ES-I3 (cell line): ENCODE data around the gene ADM2.

Source experiments
- H3K36me3 ChIP-seq: 2 replicates; pipeline ENCODE4 v1.6.1; 2013; ENCODE audit warnings: mild to moderate bottlenecking, low read length, control low read depth, moderate library complexity; ENCODE audit not compliant: insufficient read depth
- H3K4me1 ChIP-seq: 2 replicates; pipeline ENCODE4 v1.6.1; 2013; ENCODE audit warnings: mild to moderate bottlenecking, control low read depth, low read length; ENCODE audit not compliant: insufficient read depth
- H3K9ac ChIP-seq: 2 replicates; pipeline ENCODE4 v1.6.1; 2013; ENCODE audit warnings: low read depth, mild to moderate bottlenecking, low read length, moderate library complexity
- H3K9me3 ChIP-seq: 2 replicates; pipeline ENCODE4 v1.6.1; 2013; ENCODE audit warnings: mild to moderate bottlenecking, low read length, moderate library complexity; ENCODE audit not compliant: control insufficient read depth, insufficient read depth

ADM2 gene

GRCh38 chr22:50482107-50483074 lies 1.0 kb downstream of the ADM2 start:
- Histone ChIP-seq H3K4me1 (no peaks in the 10 kb centered on the region), H3K9ac (peak overlapping the region; percentile 57), H3K36me3 (no peaks in the 10 kb centered on the region; the same call in 1 of the 2 replicates), H3K9me3 (no peaks in the 10 kb centered on the region)

- no peak overlapping the region for H3K9ac ChIP-seq
- H3K9me3 ChIP-seq, result no peaks in the 10 kb centered on the region
- no peaks in the 10 kb centered on the region for H3K4me1 ChIP-seq
- no peaks in the 10 kb centered on the region; the same call in 1 of the 2 replicates for H3K36me3 ChIP-seq
These were observed 1.8 kb downstream of the ADM2 start for GRCh38 chr22:50483106-50483505.

GRCh38 chr22:50483556-50483955 lies 2.2 kb downstream of the ADM2 start:
- Histone ChIP-seq H3K36me3 (no peaks in the 10 kb centered on the region; the same call in 1 of the 2 replicates), H3K9ac (no peak overlapping the region), H3K9me3 (no peaks in the 10 kb centered on the region), H3K4me1 (no peaks in the 10 kb centered on the region)

DNA sequence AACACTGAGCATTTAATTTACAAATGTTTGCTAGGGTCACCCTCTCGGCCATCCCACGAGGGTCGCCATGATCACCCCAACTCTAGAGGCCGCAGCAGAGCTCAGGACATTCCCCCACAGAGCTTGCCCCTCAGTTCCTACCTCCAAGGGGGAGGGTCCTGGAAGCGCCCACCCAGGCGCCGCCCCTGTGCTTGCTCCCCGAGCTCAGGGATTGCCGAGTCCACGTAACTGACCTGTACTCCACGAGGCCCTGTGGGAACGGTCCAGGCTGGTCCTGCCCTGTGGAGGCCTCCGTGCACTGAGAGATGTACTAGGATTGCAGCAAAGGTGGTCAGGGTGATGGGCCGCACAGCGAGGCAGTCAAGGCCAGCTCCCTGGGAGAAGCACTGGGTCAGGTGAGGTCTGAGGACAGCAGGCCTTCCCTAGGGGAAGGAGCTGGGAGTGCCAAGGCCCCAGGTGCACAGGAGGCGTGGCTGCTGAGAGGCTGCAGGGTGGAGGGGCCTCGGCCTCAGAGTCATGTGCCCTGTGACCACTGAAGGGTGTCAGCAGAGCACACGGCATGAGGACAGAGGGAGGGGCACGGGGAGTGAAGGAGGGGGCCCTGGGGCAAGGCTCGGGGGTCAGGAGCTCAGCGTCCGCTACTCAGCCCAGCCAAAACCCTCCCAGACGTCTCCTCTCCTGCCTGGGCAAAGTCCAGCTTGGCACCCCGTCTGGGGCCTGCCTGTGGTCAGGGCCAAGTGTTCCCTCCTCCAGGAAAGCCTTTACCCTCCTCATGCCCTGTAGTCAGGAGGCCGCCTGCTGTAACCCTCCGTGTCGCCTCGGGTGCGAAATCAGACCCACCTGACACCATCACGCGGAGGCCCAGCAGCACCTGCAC lies 2.9 kb downstream of the ADM2 start:
- H3K4me1 ChIP-seq, result no peaks in the 10 kb centered on the region
- H3K9me3 ChIP-seq, result no peaks in the 10 kb centered on the region
- H3K9ac ChIP-seq, result no peak overlapping the region
- H3K36me3 ChIP-seq, result no peaks in the 10 kb centered on the region; the same call in 1 of the 2 replicates

- H3K9ac ChIP-seq, result no peak overlapping the region
- H3K36me3 ChIP-seq, result no peaks in the 10 kb centered on the region; the same call in 1 of the 2 replicates
- no peaks in the 10 kb centered on the region for H3K9me3 ChIP-seq
- H3K4me1 ChIP-seq, result no peaks in the 10 kb centered on the region
These were observed 4.1 kb downstream of the ADM2 start for GRCh38 chr22:50485221-50486131.

DNA sequence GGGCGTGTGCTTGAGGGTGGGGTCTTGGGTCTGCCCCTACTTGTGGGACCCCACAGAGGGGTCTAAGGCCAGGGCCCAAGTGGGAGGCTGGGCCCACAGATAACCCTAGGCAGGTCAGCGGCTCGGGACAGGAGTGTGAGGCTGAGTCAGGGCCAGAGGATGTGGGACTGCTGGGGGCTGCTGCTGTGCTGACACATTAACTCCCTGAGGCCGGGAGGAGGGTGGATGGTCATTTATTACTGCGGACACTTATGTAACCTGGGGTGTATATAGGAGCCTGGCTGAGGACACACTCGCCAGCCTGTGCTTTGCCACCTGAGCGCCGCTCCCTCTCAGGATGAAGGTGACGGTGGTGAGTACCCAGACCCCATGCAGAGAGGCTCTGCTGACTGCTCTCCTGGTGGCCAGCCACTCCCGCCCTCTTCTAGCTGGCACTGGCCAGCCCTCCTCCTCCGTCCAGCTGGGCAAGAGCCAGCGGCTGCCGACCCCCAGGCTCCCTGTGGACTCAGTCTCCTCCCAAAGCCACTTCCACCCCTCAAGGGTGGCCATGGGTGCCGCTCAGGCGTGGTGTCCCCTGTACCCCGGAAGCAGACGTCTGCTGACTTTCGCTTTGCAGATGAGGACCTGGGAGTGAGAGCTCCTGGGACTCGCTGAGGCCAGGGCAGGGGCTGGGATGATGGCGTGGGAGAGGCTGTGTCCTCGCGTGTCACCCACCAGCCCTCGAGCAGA lies 5.4 kb downstream of the ADM2 start, which contains the start of gene MIOX:
Gene MIOX (plus strand): TSS at position 299 of the 729 bp plus-strand sequence. CDS start 39 bp downstream, at position 338.
- Histone ChIP-seq H3K9me3 (no peaks in the 10 kb centered on the region), H3K9ac (no peak within 1 kb of the TSS), H3K4me1 (no peaks in the 10 kb centered on the region), H3K36me3 (no peaks in the 10 kb centered on the region; the same call in 1 of the 2 replicates)

- Histone ChIP-seq H3K36me3 (no peaks in the 10 kb centered on the region; the same call in 1 of the 2 replicates), H3K9ac (no peak overlapping the region), H3K4me1 (no peaks in the 10 kb centered on the region), H3K9me3 (no peaks in the 10 kb centered on the region)
These were observed 6.1 kb downstream of the ADM2 start for GRCh38 chr22:50487290-50488005.

DNA sequence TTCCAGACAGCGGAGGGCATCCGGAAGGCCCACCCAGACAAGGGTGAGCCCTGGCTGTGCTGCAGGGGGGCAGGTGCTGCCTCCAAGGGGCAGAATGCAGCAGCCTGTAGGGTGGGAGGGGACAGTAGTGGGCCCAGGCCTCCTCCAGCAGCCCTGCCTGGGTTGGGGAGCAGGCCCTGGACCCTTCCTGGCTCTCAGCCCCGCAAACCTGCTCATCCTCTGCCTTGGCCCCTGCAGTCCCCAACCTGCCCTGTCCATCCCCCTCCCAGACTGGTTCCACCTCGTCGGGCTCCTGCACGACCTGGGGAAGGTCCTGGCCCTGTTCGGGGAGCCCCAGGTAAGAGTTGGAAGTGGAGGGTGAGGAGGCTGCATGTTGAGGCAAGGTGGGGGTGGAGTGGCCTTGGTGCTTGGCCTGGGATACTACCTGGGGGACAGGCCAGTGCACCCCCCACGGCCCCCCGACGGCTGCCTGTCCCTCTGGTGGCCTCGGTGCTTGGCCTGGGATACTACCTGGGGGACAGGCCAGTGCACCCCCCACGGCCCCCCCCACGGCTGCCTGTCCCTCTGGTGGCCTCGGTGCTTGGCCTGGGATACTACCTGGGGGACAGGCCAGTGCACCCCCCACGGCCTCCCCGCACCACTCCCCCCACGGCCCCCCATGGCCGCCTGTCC lies 6.8 kb downstream of the ADM2 start:
- no peak overlapping the region for H3K9ac ChIP-seq
- no peaks in the 10 kb centered on the region for H3K9me3 ChIP-seq
- H3K36me3 ChIP-seq, result no peaks in the 10 kb centered on the region
- no peaks in the 10 kb centered on the region for H3K4me1 ChIP-seq

DNA sequence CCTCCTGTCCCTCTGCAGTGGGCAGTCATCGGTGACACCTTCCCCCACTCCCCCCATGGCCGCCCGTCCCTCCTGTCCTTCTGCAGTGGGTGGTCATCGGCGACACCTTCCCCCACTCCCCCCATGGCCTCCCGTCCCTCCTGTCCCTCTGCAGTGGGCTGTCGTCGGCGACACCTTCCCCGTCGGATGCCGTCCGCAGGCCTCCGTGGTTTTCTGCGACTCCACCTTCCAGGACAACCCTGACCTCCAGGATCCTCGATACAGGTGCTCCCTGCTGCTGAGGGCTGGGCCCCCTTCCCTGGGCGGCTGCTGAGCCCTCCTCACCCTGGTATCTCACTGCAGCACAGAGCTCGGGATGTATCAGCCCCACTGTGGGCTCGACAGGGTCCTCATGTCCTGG lies 7.5 kb downstream of the ADM2 start:
- Histone ChIP-seq H3K4me1 (no peaks in the 10 kb centered on the region), H3K9ac (no peak overlapping the region), H3K36me3 (no peaks in the 10 kb centered on the region), H3K9me3 (no peaks in the 10 kb centered on the region)

- Histone ChIP-seq H3K9me3 (no peaks in the 10 kb centered on the region), H3K36me3 (no peaks in the 10 kb centered on the region), H3K4me1 (no peaks in the 10 kb centered on the region), H3K9ac (no peak overlapping the region)
These were observed 8.3 kb downstream of the ADM2 start for GRCh38 chr22:50489363-50490243.

GRCh38 chr22:50490531-50491308 lies 9.4 kb downstream of the ADM2 start:
- no peaks in the 10 kb centered on the region for H3K36me3 ChIP-seq
- no peaks in the 10 kb centered on the region for H3K4me1 ChIP-seq
- H3K9me3 ChIP-seq, result no peaks in the 10 kb centered on the region
- H3K9ac ChIP-seq, result no peak overlapping the region
